GM06990 (cell line): ENCODE data around the gene MRAP.

Experiments
- DNase-seq: peaks from one replicate; pipeline ENCODE4 v3.0.0-alpha.2; 2011; ENCODE audit not compliant: insufficient read length; ENCODE audit errors: extremely low read depth
- H3K27me3 ChIP-seq: replicated peaks from 2 replicates; pipeline ENCODE4 v1.6.0; 2011; ENCODE audit warnings: low read length; ENCODE audit not compliant: control insufficient read depth, insufficient read depth
- H3K36me3 ChIP-seq: 2 replicates; pipeline ENCODE4 v1.5.1; 2011; ENCODE audit warnings: low read length; ENCODE audit not compliant: control insufficient read depth, insufficient read depth
- H3K4me3 ChIP-seq: replicated peaks from 2 replicates; pipeline ENCODE4 v1.5.1; 2011; ENCODE audit warnings: low read depth, mild to moderate bottlenecking, control low read depth, low read length
- CTCF ChIP-seq: IDR thresholded peaks from 2 replicates; pipeline ENCODE4 v1.5.1; 2011; ENCODE audit warnings: low read length, control low read depth, mild to moderate bottlenecking, inconsistent platforms; ENCODE audit not compliant: insufficient read depth, poor library complexity, severe bottlenecking

The MRAP gene

GRCh38 chr21:32300117-32300681 lies 1.5 kb downstream of the MRAP start:
- Histone ChIP-seq H3K4me3 (no peak overlapping the region), H3K36me3 (peaks cover 4% of the 10 kb centered on the region), H3K27me3 (no peaks in the 10 kb centered on the region)
- no peak for DNase-seq
- TF ChIP-seq CTCF, result no peak

- no peaks in the 10 kb centered on the region for H3K27me3 ChIP-seq
- DNase-seq, result no peak
- H3K36me3 ChIP-seq, result peaks cover 5% of the 10 kb centered on the region
- no peak for TF ChIP-seq CTCF
- H3K4me3 ChIP-seq, result no peak overlapping the region
Observed at GRCh38 chr21:32301596-32301995, 2.9 kb downstream of the MRAP start.

- H3K4me3 ChIP-seq, result no peak overlapping the region
- H3K27me3 ChIP-seq, result no peaks in the 10 kb centered on the region
- TF ChIP-seq CTCF, result no peak
- DNase-seq, result no peak
- H3K36me3 ChIP-seq, result peaks cover 5% of the 10 kb centered on the region
Observed at GRCh38 chr21:32302560-32302959, 3.9 kb downstream of the MRAP start.

GRCh38 chr21:32303385-32303784 lies 4.7 kb downstream of the MRAP start:
- Histone ChIP-seq H3K36me3 (peaks cover 5% of the 10 kb centered on the region), H3K27me3 (no peaks in the 10 kb centered on the region), H3K4me3 (no peak overlapping the region)
- no peak for TF ChIP-seq CTCF
- no peak for DNase-seq

- TF ChIP-seq CTCF, result no peak
- H3K36me3 ChIP-seq, result peaks cover 5% of the 10 kb centered on the region
- no peaks in the 10 kb centered on the region for H3K27me3 ChIP-seq
- DNase-seq, result no peak
- H3K4me3 ChIP-seq, result no peak overlapping the region
Observed at GRCh38 chr21:32304998-32305397, 6.3 kb downstream of the MRAP start.
